NT2/D1 (cell line): ENCODE measurements around the gene TTBK1.

Source experiments
- DNase-seq: peaks from one replicate; pipeline ENCODE4 v3.0.0-alpha.2; 2011; ENCODE audit warnings: low read depth, low spot score
- H3K27me3 ChIP-seq: 2 replicates; pipeline ENCODE4 v1.6.0; 2011; ENCODE audit warnings: mild to moderate bottlenecking; ENCODE audit not compliant: insufficient read length, insufficient read depth
- H3K36me3 ChIP-seq: 2 replicates; pipeline ENCODE4 v1.6.1; 2011; ENCODE audit warnings: mild to moderate bottlenecking, low read length, mixed read lengths; ENCODE audit not compliant: insufficient read depth, insufficient read length
- H3K4me1 ChIP-seq: 2 replicates; pipeline ENCODE4 v1.5.1; 2011; ENCODE audit not compliant: insufficient read depth, insufficient read length
- H3K4me3 ChIP-seq: 2 replicates; pipeline ENCODE4 v1.5.1; 2011; ENCODE audit warnings: low read depth; ENCODE audit not compliant: insufficient read length
- H3K9ac ChIP-seq: 2 replicates; pipeline ENCODE4 v1.6.0; 2011; ENCODE audit warnings: low read depth; ENCODE audit not compliant: insufficient read length
- H3K9me3 ChIP-seq: 2 replicates; pipeline ENCODE4 v1.5.1; 2011; ENCODE audit warnings: mild to moderate bottlenecking, low read length; ENCODE audit not compliant: insufficient read depth
- SUZ12 ChIP-seq: IDR thresholded peaks from 2 replicates; pipeline ENCODE4 v1.6.1; 2011; ENCODE audit not compliant: insufficient read length, insufficient read depth; ENCODE audit errors: extremely low read depth
- YY1 ChIP-seq: IDR thresholded peaks from 2 replicates; pipeline ENCODE4 v1.6.1; 2011; ENCODE audit not compliant: insufficient read length, insufficient read depth
- ZNF274 ChIP-seq: IDR thresholded peaks from 2 replicates; pipeline ENCODE4 v1.6.1; 2011; ENCODE audit warnings: mild to moderate bottlenecking, low read depth, low read length

TTBK1 gene

DNA sequence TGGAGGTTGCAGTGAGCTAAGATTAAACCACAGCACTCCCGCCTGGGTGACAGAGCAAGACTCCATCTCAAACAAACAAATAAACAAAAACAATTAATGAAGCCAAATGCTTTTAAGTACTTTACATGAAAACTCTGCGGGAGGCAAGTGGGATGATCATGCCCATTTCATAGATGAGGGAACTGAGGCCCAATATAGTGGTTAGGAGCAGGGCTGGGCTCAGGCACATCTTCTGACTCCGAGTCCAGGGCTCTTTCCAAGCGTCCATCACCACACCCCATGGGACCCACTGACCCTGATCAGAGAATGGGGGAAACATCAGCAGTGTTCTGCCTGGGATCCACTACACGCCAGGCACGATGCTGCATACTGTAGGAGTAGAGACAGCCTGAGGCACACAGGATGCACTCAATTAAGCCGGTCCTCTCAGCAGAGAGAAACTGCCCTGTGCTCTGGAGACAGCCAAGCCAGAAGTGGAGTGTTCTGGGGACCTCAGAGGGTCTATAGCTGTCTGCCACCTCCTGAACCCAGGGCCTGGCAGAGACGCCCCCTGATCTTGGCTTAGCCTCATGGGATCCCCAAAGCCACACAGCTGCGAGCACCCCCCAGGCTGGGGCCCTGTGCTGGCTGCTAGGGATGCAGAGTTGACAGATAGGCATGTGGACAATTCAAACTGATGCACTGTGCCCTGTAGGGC is 13.5 kb downstream of the TTBK1 start:
- DNase-seq = no peak
- Histone ChIP-seq H3K4me1 (peaks cover 1% of the 10 kb centered on the region), H3K9me3 (no peaks in the 10 kb centered on the region), H3K27me3 (no peaks in the 10 kb centered on the region), H3K9ac (no peak overlapping the region), H3K4me3 (no peak overlapping the region), H3K36me3 (no peaks in the 10 kb centered on the region)
- TF ChIP-seq YY1 (no peak), ZNF274 (no peak), SUZ12 (no peak)

DNA sequence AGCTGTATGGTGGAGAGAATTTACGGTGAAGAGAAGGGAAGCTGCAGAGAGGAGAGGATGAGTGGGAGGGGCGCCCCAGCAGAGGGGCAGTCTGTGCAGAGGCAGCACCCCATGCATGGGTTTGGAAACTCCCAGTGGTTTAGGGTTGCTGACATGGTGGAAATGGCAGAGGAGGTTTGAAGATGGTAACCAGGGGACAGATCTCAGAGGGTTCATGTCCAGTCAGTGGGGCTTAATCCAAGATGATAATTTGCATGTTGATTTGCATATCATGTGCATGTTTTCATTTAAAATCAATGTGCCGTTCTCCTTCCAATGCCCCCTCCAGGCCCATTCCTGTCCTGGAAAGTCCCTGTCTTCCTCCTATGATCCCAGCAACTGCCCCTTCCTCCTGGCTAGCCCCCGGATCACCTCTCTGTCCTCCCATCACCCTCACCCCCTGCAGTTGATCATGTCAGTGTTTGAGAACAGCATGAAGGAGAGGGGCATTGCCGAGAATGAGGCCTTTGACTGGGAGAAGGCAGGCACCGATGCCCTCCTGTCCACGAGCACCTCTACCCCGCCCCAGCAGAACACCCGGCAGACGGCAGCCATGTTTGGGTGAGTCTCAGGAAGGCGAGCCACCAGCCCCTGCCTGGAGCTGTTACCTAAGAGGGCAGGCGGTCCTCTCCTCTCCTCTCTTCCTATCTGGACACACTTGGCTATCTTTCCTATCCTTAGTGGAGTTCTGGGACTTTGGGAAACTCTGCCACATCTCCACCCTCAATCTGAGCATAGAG is 14.3 kb downstream of the TTBK1 start:
- no peak overlapping the region for H3K9ac ChIP-seq
- H3K27me3 ChIP-seq = no peaks in the 10 kb centered on the region
- H3K4me1 ChIP-seq = no peaks in the 10 kb centered on the region
- no peak overlapping the region for H3K4me3 ChIP-seq
- DNase-seq = no peak
- H3K36me3 ChIP-seq = no peaks in the 10 kb centered on the region
- no peaks in the 10 kb centered on the region for H3K9me3 ChIP-seq
- TF ChIP-seq ZNF274 (no peak), YY1 (no peak), SUZ12 (no peak)

DNA sequence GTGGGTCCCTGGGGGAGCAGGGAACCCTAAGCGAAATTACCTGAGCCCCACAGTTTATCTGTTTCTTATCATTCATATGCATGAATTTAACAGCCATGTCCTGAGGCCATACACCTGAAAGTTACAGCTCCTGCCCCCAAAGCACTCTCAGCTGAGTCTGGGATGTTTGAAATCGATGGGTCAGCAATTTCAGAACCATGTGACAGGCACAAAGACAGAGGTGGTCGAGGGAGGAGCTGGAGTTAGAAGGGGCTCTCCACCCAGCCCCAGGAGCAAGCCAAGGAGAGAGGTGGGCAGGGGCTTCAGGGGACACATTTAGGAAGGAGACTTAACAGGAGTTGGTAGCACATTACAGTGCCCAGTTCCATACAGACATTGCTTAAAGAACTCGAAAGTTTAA is 14.9 kb downstream of the TTBK1 start:
- Histone ChIP-seq H3K9ac (no peak overlapping the region), H3K4me1 (no peaks in the 10 kb centered on the region), H3K27me3 (no peaks in the 10 kb centered on the region), H3K9me3 (no peaks in the 10 kb centered on the region), H3K36me3 (no peaks in the 10 kb centered on the region), H3K4me3 (no peak overlapping the region)
- no peak for DNase-seq
- no peak for TF ChIP-seq ZNF274
- TF ChIP-seq YY1 = no peak
- TF ChIP-seq SUZ12 = no peak

DNA sequence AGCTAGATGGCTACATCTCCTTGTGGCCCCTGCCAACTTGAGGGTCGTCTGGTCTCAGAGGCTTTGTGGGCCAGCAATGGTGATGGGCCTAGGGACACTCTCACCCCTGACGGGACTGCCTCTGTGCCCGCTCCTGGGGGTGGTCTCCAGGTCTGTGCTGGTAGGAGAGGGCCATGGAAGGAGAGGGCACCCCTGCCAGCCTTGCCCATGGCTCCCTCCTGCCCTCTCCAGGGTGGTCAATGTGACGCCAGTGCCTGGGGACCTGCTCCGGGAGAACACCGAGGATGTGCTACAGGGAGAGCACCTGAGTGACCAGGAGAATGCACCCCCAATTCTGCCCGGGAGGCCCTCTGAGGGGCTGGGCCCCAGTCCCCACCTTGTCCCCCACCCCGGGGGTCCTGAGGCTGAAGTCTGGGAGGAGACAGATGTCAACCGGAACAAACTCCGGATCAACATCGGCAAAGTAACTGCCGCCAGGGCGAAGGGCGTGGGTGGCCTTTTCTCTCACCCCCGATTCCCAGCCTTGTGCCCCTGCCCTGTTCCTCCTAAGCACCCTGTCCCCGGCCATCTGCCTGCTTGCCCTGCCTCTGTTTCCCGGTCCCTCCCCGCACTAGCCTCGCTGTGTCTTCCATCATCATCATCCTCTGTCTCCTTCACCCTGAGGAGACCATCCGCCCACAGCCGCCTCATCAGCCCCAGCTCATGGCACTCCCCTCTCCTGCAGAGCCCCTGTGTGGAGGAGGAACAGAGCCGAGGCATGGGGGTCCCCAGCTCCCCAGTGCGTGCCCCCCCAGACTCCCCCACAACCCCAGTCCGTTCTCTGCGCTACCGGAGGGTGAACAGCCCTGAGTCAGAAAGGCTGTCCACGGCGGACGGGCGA is 15.8 kb downstream of the TTBK1 start:
- no peak overlapping the region for H3K4me3 ChIP-seq
- no peaks in the 10 kb centered on the region for H3K36me3 ChIP-seq
- no peak for DNase-seq
- H3K27me3 ChIP-seq = no peaks in the 10 kb centered on the region
- H3K9me3 ChIP-seq = no peaks in the 10 kb centered on the region
- H3K4me1 ChIP-seq = no peaks in the 10 kb centered on the region
- no peak overlapping the region for H3K9ac ChIP-seq
- no peak for TF ChIP-seq SUZ12
- no peak for TF ChIP-seq YY1
- TF ChIP-seq ZNF274 = no peak

DNA sequence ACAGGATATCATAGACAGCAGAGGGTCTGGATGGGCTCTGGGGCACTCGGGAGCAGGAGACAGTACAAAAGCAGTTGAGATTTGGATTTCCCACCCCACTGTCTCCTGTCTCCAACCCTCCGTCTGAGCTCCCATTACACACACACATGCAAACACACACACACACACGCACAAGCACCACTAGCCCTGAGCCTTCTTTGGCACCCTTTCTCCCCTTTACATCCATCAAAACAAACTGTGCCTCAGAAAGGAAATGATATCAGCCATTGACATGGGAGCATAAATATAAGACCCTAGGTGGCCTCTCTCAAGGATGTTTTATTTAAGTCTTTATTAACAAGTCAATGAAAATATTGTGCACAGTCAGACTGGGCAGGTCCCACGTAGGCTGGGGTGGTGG is 17.5 kb downstream of the TTBK1 start:
- Histone ChIP-seq H3K9ac (no peak overlapping the region), H3K9me3 (no peaks in the 10 kb centered on the region), H3K4me1 (no peaks in the 10 kb centered on the region), H3K27me3 (no peaks in the 10 kb centered on the region), H3K36me3 (no peaks in the 10 kb centered on the region), H3K4me3 (no peak overlapping the region)
- TF ChIP-seq SUZ12 = no peak
- TF ChIP-seq YY1 = no peak
- TF ChIP-seq ZNF274 = no peak
- DNase-seq = no peak

DNA sequence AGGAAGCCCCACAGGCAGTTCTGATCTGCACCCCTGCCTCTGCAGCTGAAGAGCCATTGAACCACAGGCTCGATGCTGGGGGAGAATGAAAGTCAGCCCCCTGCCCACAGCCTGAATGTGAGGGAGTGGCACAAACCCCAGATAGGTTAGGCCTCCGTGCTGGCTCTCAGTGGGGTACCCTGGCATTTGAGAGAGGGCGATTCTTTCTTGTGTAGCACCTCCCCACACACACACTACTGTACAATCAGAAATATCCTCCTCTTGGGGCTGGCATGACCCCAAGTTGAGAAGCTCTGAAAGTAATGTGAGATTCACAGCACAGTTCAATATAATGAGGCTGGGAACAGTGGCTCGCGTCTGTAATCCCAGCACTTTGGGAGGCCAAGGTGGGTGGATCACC is 17.9 kb downstream of the TTBK1 start:
- H3K9ac ChIP-seq = no peak overlapping the region
- no peak for TF ChIP-seq ZNF274
- TF ChIP-seq YY1 = no peak
- TF ChIP-seq SUZ12 = no peak
- no peak overlapping the region for H3K4me3 ChIP-seq
- DNase-seq = no peak
- no peaks in the 10 kb centered on the region for H3K9me3 ChIP-seq
- H3K4me1 ChIP-seq = no peaks in the 10 kb centered on the region
- H3K27me3 ChIP-seq = no peaks in the 10 kb centered on the region
- H3K36me3 ChIP-seq = no peaks in the 10 kb centered on the region
